Liver (tissue), 3 donors: Measurements from ENCODE around the gene PACSIN2.

ENCODE experiments used
- GABPA ChIP-seq, 2 donors: IDR thresholded peaks in 1 of 2; conservative IDR thresholded peaks in 1 of 2; 2 replicates each; pipeline ENCODE4 v1.6.1; 2016; ENCODE audit warnings: antibody characterized with exemption in 2 of 2, mild to moderate bottlenecking in 1 of 2, moderate library complexity in 1 of 2
- JUND ChIP-seq, 2 donors: IDR thresholded peaks; 2 replicates each; pipeline ENCODE4 v1.6.1; 2016; ENCODE audit warnings: antibody characterized with exemption in 2 of 2
- SP1 ChIP-seq: IDR thresholded peaks from 2 replicates; pipeline ENCODE4 v1.6.1; 2018; ENCODE audit warnings: antibody characterized with exemption, mild to moderate bottlenecking
- TF ChIP-seq, protein P1 (sequence below): fragments of 150-350 bp; IDR thresholded peaks from 2 replicates; pipeline ENCODE4 v1.5.1; 2017; ENCODE audit warnings: improper control_type of control experiment, low read depth, low read length; ENCODE audit not compliant: missing input control
- TF ChIP-seq, protein P2 (sequence below): IDR thresholded peaks from 2 replicates; pipeline ENCODE4 v1.6.1; 2016; ENCODE audit warnings: antibody characterized with exemption
- TF ChIP-seq, protein P3 (sequence below): IDR thresholded peaks from 2 replicates; pipeline ENCODE4 v1.6.1; 2016; ENCODE audit warnings: antibody characterized with exemption
- donor health status: healthy.
- donor health status: healthy.

DNA sequence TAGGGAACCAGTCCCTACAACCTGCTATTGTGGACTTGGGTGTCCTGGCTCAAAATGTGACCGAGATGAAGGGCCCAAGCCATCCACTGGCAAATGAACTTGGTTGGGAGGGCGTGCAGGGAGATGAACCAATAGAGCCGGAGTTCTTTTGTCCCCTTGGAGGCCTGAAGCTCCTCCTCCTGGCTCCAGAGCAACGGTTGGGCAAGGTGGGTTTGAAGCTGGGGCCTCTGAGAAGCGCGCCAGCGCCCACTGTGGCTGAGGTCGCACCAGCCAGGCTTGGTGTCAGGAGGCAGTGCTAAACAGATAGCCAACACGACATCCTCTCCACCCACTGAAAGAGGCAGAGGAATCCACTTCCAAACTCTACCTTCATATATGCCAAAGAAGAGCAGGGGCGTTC lies 36.0 kb upstream of the PACSIN2 start:
- TF ChIP-seq, protein P1, sequence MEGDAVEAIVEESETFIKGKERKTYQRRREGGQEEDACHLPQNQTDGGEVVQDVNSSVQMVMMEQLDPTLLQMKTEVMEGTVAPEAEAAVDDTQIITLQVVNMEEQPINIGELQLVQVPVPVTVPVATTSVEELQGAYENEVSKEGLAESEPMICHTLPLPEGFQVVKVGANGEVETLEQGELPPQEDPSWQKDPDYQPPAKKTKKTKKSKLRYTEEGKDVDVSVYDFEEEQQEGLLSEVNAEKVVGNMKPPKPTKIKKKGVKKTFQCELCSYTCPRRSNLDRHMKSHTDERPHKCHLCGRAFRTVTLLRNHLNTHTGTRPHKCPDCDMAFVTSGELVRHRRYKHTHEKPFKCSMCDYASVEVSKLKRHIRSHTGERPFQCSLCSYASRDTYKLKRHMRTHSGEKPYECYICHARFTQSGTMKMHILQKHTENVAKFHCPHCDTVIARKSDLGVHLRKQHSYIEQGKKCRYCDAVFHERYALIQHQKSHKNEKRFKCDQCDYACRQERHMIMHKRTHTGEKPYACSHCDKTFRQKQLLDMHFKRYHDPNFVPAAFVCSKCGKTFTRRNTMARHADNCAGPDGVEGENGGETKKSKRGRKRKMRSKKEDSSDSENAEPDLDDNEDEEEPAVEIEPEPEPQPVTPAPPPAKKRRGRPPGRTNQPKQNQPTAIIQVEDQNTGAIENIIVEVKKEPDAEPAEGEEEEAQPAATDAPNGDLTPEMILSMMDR = no peak
- TF ChIP-seq JUND (IDR thresholded peaks at IDR 0.05) (no peak), GABPA (IDR thresholded peaks at IDR 0.05 in 1 of 2, conservative IDR thresholded peaks at IDR 0.05 in 1 of 2) (no peak), SP1 (no peak)
- TF ChIP-seq, protein P2, sequence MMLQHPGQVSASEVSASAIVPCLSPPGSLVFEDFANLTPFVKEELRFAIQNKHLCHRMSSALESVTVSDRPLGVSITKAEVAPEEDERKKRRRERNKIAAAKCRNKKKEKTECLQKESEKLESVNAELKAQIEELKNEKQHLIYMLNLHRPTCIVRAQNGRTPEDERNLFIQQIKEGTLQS = no peak
- TF ChIP-seq, protein P3, sequence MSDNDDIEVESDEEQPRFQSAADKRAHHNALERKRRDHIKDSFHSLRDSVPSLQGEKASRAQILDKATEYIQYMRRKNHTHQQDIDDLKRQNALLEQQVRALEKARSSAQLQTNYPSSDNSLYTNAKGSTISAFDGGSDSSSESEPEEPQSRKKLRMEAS = no peak
